ENCODE results near the gene IQGAP2.

DNA sequence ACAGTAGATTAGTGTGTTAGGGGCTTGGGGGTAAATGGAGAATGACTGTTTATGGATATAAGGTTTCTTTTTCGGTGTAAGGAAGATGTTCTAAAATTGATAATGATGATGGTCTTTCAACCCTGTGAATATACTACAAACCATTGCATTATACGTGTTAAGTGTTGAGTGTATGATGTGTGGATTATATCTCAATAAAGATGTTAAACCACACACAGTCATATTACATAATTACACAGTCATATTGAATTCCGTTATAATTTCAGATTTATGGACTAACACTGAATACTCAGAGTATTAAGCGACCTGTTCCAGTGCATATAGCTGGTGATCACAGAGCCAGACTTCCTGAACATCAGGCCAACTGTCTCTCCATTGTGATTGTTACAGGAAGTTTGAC is 152.0 kb downstream of the IQGAP2 start:
- TF ChIP-seq, protein P1, sequence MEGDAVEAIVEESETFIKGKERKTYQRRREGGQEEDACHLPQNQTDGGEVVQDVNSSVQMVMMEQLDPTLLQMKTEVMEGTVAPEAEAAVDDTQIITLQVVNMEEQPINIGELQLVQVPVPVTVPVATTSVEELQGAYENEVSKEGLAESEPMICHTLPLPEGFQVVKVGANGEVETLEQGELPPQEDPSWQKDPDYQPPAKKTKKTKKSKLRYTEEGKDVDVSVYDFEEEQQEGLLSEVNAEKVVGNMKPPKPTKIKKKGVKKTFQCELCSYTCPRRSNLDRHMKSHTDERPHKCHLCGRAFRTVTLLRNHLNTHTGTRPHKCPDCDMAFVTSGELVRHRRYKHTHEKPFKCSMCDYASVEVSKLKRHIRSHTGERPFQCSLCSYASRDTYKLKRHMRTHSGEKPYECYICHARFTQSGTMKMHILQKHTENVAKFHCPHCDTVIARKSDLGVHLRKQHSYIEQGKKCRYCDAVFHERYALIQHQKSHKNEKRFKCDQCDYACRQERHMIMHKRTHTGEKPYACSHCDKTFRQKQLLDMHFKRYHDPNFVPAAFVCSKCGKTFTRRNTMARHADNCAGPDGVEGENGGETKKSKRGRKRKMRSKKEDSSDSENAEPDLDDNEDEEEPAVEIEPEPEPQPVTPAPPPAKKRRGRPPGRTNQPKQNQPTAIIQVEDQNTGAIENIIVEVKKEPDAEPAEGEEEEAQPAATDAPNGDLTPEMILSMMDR (optimal IDR thresholded peaks at IDR 0.05 in 1 of 3, IDR thresholded peaks at IDR 0.05 in 1 of 3, conservative IDR thresholded peaks at IDR 0.05 in 1 of 3; ENCODE audit: extremely low read depth in 1 of 3, insufficient read depth in 2 of 3, low read length in 3 of 3) = no peak
- TF ChIP-seq EZH2 (IDR thresholded peaks at IDR 0.05; ENCODE audit: low read length) = no peak

Measured in keratinocyte (primary cell).